Fibroblast of villous mesenchyme (primary cell): Measurements from ENCODE around the gene C9orf153. TPM values are rescaled to one million over a fixed set of nuclear protein-coding genes. Genes with fewer than 3 reads are reported as not detected.

Experiments
- DNase-seq: peaks from one replicate; pipeline ENCODE4 v3.0.0-alpha.2; 2010; ENCODE audit warnings: low read depth
- H3K4me3 ChIP-seq: 2 replicates; pipeline ENCODE4 v1.5.1; 2011; ENCODE audit warnings: low read depth, mild to moderate bottlenecking, low read length
- CTCF ChIP-seq: IDR thresholded peaks from 2 replicates; pipeline ENCODE4 v1.5.1; 2012; ENCODE audit warnings: low read depth, mild to moderate bottlenecking, low read length; ENCODE audit not compliant: insufficient read depth
- small RNA-seq: library from RNA; depleted of rRNA; stranded (forward); fragments of <200 nt; gene quantifications from one replicate; pipeline ENCODE3, GENCODE V24; 2012
- total RNA-seq: library from RNA; depleted of rRNA; stranded (reverse); fragments of >200 nt; gene quantifications from 2 replicates; pipeline ENCODE4 v1.2.3, GENCODE V29; 2012

The C9orf153 gene
- total RNA-seq, 1 donor = not detected

GRCh38 chr9:86175223-86175622 lies 84.2 kb downstream of the C9orf153 start:
- no peak for TF ChIP-seq CTCF
- DNase-seq = no peak
- H3K4me3 ChIP-seq = no peak overlapping the region

Small RNA genes lying within 50 kb of the gene (small RNA-seq; reads per million reads assigned to genes)
- gene AL137849.1 (not detected), gene RN7SKP264 (not detected)

Other genes starting within 250 kb of the C9orf153 start
- gene GOLM1, start 160.1 kb downstream of the C9orf153 start, total RNA-seq = 24.5 and 34.1 TPM in 2 replicates
- 21.6 and 45.3 TPM in 2 replicates for gene ISCA1, start 22.9 kb upstream of the C9orf153 start, total RNA-seq
- gene TUT7, start 94.8 kb upstream of the C9orf153 start, total RNA-seq = 39.6 and 63.0 TPM in 2 replicates